ENCODE data around the gene SLMAP.

SLMAP gene

DNA sequence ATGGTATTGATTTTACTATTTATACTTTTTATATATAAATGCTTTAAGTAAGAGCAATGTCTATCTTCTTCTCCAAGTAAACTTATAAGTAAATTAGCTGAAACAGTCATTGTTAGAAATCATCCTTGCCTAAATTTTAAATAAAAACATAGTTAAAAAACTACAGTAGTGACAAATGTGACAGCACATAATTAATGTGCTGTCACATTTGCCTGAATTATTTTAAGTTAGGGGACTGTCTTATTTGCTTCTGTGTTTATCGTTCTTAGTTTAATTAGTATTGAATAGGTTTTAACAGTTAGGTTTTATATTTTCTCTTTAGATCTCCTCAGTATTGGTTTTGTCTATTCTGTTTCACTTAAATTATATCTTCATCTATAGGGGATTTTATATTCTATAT lies 36.1 kb downstream of the SLMAP start:
- H4K20me1 ChIP-seq (ENCODE audit: insufficient read depth), result no peaks in the 10 kb centered on the region
- H3K27ac ChIP-seq, result no peak overlapping the region
- H3K4me1 ChIP-seq (ENCODE audit: low read depth, poor library complexity, severe bottlenecking), result peaks cover 12% of the 10 kb centered on the region
- no peak overlapping the region for H3K4me3 ChIP-seq (IDR thresholded peaks at IDR 0.05; ENCODE audit: insufficient read depth, low read depth, low read length)
- no peak for TF ChIP-seq CTCF (conservative IDR thresholded peaks at IDR 0.05; ENCODE audit: low read depth, low read length)
- peaks cover 8% of the 10 kb centered on the region; the same call in 1 of the 2 replicates for H3K79me2 ChIP-seq (ENCODE audit: insufficient read depth, low read depth)
- H3K4me2 ChIP-seq, result no peak overlapping the region
- H3K36me3 ChIP-seq (ENCODE audit: insufficient read depth), result no peaks in the 10 kb centered on the region
- H3K27me3 ChIP-seq (ENCODE audit: insufficient read depth, low read depth), result no peaks in the 10 kb centered on the region
- no peak overlapping the region for H3K9ac ChIP-seq
- no peak overlapping the region for H2AFZ ChIP-seq (ENCODE audit: low read depth)

GRCh38 chr3:57793737-57794187 lies 37.7 kb downstream of the SLMAP start:
- Histone ChIP-seq H3K4me2 (no peak overlapping the region), H4K20me1 (ENCODE audit: insufficient read depth) (no peaks in the 10 kb centered on the region), H3K36me3 (ENCODE audit: insufficient read depth) (no peaks in the 10 kb centered on the region), H2AFZ (ENCODE audit: low read depth) (no peak overlapping the region), H3K9ac (no peak overlapping the region), H3K27me3 (ENCODE audit: insufficient read depth, low read depth) (no peaks in the 10 kb centered on the region), H3K4me3 (IDR thresholded peaks at IDR 0.05; ENCODE audit: insufficient read depth, low read depth, low read length) (no peak overlapping the region), H3K27ac (no peak overlapping the region), H3K79me2 (ENCODE audit: insufficient read depth, low read depth) (peaks cover 8% of the 10 kb centered on the region; the same call in 1 of the 2 replicates), H3K4me1 (ENCODE audit: low read depth, poor library complexity, severe bottlenecking) (peaks cover 10% of the 10 kb centered on the region)
- TF ChIP-seq CTCF (conservative IDR thresholded peaks at IDR 0.05; ENCODE audit: low read depth, low read length), result no peak

- Histone ChIP-seq H3K9ac (no peak overlapping the region), H3K27ac (no peak overlapping the region), H3K79me2 (ENCODE audit: insufficient read depth, low read depth) (peaks cover 8% of the 10 kb centered on the region; the same call in 1 of the 2 replicates), H3K4me3 (IDR thresholded peaks at IDR 0.05; ENCODE audit: insufficient read depth, low read depth, low read length) (no peak overlapping the region), H3K4me1 (ENCODE audit: low read depth, poor library complexity, severe bottlenecking) (peaks cover 10% of the 10 kb centered on the region), H4K20me1 (ENCODE audit: insufficient read depth) (no peaks in the 10 kb centered on the region), H3K4me2 (no peak overlapping the region), H3K36me3 (ENCODE audit: insufficient read depth) (no peaks in the 10 kb centered on the region), H3K27me3 (ENCODE audit: insufficient read depth, low read depth) (no peaks in the 10 kb centered on the region), H2AFZ (ENCODE audit: low read depth) (no peak overlapping the region)
- TF ChIP-seq CTCF (conservative IDR thresholded peaks at IDR 0.05; ENCODE audit: low read depth, low read length), result no peak
Observed at GRCh38 chr3:57794501-57794900, 38.4 kb downstream of the SLMAP start.

DNA sequence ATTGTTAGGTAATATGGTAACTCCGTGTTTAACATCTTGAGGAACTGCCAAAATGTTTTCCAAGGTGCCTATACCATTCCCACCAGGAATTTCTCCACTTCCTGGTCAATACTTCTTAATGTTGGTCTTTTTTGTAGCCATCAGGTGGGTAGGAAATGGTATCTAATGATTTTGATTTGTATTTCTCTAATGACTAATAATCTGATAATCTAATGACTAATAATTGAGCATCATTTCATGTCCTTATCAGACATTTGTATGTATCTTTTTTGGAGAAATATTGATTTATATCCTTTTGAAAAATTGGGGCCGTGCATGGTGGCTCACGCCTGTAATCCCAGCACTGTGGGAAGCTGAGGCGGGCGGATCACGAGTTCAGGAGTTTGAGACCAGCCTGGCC lies 38.8 kb downstream of the SLMAP start:
- H3K4me3 ChIP-seq (IDR thresholded peaks at IDR 0.05; ENCODE audit: insufficient read depth, low read depth, low read length), result no peak overlapping the region
- no peaks in the 10 kb centered on the region for H3K27me3 ChIP-seq (ENCODE audit: insufficient read depth, low read depth)
- H3K4me2 ChIP-seq, result no peak overlapping the region
- no peaks in the 10 kb centered on the region for H3K36me3 ChIP-seq (ENCODE audit: insufficient read depth)
- peaks cover 8% of the 10 kb centered on the region; the same call in 1 of the 2 replicates for H3K79me2 ChIP-seq (ENCODE audit: insufficient read depth, low read depth)
- no peak overlapping the region for H3K9ac ChIP-seq
- no peak for TF ChIP-seq CTCF (conservative IDR thresholded peaks at IDR 0.05; ENCODE audit: low read depth, low read length)
- no peak overlapping the region for H2AFZ ChIP-seq (ENCODE audit: low read depth)
- H3K27ac ChIP-seq, result no peak overlapping the region
- no peaks in the 10 kb centered on the region for H4K20me1 ChIP-seq (ENCODE audit: insufficient read depth)
- peaks cover 10% of the 10 kb centered on the region for H3K4me1 ChIP-seq (ENCODE audit: low read depth, poor library complexity, severe bottlenecking)

Data from KMS-11 (cell line).